Stimulated activated CD4-positive, alpha-beta T cell treated with anti-CD3 and anti-CD28 coated beads, Interleukin-12 subunit alpha, Interleukin-12 subunit beta, amount 100 ng/mL, for 48 hours (primary cell): ENCODE results near the gene TAF1B.
"Not testable (repeated sequence)": the region's sequence is repeated elsewhere in the genome, so short reads cannot be mapped to it uniquely, and the experiment has no call there.

ENCODE experiments used
- DNase-seq, 3 donors: peaks; one replicate each; pipeline ENCODE4 v3.0.0-alpha.2; 2020; ENCODE audit warnings: low read depth in 2 of 3, low spot score in 1 of 3

TAF1B gene

DNA sequence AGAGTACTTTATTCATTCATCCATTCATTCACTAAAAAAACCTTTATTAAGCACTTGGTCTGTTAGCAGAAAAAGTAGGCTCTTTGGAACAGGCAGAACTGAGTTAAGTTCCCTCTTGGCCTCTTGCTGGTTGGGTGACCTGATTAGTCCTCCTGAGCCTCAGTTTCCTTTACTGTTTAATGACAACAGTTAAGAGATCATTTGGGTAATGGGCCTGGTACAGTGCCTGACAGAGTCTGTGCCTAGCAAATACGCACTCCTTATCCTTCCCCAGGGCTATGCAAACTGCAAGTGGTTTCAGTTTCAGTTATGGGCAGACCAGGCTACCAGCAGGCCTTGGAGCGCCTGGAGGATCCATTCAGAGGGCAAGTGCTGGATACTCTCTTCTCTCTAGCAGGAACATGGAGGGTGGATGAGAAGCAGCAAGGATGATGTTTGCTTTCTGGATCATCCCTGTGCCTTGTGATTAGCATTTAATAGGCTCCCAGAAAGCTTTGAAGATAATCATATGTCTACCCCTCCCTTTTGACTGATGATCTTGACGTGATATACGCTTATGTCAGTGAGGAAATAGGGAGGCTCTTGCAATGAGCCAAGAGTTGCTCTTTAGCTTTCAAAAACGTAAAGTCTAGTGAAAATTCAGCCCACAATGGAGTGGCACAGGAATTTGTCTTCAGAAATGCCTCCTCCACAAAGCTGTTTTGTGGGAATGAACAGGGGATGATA is 12.4 kb upstream of the TAF1B start:
- no peak for DNase-seq

DNA sequence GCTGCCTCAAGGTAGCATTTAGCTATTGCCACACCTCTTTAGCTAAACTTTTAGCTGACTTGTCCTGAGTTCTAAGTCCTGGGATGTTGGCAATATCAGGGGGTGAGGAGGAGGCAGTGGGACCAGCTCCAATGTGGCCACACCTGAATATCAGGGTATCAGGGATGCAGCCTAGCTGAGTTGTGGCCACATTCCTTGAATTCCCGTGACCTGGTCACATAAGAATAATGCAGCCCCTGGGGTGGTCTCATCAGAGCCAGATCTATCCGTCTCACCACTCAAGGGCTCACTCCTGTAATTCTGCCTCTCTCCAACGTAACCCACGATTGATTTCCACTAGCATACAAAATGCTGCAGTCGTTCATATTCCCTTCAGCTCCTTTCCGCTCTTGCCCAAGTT is 11.6 kb upstream of the TAF1B start:
- no peak for DNase-seq

DNA sequence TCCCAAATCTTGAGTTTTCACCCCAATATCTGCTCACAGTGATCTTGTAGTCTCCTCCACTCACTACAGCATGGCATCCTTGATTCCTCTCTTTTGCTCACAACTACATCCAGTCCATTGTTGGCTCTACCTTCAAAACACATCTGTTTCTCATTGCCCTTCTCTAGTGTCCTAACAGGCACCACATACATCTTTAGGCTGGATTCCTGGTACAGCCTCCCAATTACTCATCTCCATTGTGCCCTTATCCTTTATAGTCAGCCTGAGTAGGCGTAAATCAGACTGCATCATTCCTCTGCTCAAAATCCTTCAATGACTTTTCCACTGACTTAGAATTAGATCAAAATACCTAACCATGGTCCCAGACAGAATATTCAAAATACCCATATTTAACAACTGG is 10.7 kb upstream of the TAF1B start:
- no peak for DNase-seq

DNA sequence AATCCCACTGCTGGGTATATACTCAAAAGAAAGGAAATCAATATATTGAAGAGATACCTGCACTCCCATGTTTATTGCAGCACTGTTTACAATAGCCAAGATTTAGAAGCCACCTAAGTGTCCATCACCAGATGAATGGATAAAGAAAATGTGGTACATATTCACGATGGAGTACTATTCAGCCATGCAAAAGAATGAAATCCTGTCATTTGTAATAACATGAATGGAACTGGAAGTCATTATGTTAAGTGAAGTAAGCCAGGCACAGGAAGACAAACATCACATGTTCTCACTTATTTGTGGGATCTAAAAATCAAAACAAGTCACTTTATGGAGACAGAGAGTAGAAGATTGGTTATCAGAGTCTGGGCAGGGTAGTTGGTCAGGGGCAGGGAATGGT is 8.2 kb upstream of the TAF1B start:
- not testable (repeated sequence) for DNase-seq

DNA sequence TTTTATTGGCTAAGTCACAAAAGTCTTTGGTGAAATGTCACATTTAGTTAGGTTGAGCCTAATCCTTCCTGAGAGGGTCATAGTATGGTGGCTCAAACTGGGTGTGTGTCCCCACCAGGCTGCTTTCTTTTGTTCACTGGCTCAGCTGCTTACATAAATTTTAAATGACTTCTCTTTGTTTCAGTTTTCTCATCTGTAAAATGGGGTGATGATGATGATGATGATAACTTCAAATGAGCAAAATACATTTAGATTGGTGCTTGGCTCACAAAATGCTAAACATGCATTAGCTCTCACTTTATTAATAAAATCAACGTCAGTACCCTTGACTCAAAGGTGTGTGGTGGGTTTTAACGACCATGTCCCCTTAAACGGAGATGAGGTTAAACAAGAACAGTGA is 7.2 kb upstream of the TAF1B start:
- DNase-seq: no peak

DNA sequence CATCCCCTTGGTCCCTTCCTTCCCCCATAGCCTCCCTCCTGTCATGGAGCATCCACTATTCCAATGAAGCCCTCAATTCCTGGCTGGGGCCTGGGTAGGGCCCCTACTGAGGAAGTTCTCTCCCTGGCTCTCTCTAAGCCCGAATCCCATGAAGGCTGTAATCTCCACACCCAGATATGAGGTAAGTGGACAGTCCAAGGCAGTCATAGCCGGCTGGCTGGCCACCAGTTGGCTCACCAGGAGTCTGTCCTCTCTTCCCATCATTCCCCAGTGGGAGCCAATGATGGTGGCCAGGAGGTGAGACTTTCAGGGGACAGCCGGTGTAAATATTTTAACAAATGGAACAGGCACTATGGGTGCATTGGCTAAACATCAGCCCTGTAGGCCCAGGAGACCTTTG is 6.8 kb upstream of the TAF1B start:
- no peak for DNase-seq

DNA sequence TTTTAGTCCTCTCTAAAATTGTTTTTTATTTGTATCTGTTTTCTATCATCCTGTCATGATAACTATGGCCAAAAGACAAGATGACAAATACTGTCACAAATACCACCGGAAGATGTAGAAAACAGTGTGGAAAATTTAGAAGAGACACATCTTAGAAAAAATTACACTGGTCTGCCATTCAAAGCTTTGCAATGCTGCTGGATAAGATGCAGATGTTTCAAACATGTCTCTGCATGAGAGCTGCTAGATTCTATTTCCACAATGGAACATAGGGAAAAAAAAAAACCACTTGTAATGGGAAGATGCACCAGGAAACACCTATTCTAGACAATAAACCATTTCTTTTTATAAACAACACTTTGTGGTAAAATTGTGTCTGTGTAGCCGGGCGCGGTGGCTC is 5.8 kb upstream of the TAF1B start:
- DNase-seq: no peak

DNA sequence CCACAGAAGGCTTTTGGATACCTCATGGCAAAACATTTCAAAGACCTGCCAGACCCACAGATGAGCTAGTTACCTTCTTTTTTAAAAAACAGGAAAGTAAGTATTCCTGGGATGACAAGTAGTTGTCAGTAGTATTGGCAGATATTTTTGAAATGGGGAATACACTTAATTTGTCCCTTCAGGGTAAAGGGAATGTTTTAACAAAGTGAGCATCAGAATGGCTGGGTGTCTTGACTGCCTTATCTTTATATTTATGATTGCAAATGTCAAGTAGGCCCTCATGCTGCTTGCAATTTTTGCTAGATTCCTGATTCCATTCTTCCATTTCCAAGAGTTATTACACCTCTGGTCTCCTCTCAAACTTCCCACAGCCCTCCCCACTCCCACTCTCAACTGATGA is 4.9 kb upstream of the TAF1B start:
- no peak for DNase-seq

DNA sequence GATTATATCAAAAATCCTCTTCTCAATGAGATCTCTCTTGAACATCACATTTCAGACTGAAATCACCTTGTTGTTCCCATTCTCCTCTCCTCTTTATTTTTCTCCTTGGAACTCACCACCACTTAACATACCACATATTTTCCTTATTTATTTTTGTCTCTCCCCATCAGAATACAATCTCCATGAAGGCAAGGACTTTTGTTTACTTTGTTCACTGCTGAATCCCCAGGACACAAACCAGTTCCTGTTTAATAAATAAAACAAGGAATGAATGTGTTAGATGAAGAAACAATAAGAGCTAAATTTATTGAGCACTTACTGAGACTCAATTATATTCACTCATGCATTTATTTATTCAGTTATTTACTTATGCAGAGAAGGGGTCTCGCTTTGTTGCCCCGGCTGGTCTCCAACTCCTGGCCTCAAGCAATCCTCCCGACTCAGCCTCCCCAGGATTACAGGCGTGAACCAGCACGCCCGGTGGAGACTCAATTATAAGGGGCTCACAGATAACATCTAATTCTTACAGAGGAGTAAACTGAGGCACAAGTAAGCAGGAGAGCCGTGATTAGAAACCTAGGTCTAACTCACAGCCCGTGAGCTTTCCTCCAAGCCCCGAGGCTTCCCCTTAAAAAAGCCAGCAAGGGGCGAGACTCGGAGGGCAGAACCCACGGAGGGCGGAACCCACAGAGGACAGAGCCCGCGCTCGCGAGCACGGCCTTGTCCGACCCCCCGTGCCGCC is 616 bp upstream of the TAF1B start:
- no peak for DNase-seq

DNA sequence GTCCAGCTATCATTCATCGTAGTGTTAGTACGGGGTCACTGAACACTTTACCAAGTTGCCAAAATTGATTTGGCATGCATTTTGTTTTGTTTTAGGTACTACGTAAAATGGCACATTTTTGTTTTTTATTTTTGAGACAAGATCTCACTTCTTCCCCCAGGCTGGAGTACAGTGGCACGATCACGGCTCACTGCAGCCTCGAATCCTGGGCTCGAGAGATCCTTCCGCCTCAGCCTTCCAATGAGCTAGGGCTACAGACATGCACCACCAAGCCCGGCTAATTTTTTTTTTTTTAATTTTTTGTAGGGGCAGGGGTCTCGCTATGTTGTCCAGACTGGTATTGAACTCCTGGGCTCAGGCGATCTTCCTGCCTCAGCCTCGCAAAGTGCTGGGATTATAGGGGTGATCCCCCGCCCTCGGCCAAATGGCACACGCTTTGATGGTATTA is 786 bp downstream of the TAF1B start:
- DNase-seq: no peak

DNA sequence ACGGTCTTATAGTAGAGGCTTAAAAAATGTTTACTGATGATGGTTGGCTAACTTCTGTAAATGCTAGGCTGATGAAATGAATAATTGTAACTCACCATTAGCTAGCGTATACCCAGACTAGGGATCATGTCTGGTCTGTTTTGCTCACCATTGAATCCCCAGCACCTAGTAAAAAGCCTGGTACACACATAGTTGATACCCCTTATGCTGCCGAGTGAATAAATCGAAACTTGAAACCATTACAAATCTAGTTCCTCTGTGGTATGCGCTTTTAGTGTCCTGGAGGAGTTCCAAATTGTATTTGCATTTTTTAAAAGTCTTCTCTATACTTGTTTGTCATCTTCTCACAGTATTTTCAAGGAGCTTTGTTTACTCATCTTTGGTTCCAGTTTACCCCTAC is 1.3 kb downstream of the TAF1B start:
- DNase-seq: peak in 1 of 3 donors; percentile 35

DNA sequence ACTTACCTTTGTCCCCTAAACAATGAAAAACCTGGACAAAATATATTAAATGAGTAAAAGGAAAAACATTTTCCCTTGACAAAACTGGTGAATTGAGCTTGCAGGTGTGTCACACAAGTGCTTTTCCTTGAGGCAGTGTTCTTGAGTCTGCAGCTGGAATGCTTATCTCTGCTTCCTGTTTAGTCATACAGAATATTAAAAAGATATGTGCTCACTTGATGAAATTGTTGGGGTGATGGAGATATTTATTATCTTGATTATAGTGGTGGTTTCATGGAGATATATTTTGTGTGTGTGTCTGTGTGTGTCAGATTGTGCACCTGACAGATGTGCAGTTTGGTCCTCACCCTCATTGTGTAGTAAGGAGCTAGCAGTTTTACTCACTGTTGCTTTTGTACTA is 3.3 kb downstream of the TAF1B start:
- DNase-seq: no peak

DNA sequence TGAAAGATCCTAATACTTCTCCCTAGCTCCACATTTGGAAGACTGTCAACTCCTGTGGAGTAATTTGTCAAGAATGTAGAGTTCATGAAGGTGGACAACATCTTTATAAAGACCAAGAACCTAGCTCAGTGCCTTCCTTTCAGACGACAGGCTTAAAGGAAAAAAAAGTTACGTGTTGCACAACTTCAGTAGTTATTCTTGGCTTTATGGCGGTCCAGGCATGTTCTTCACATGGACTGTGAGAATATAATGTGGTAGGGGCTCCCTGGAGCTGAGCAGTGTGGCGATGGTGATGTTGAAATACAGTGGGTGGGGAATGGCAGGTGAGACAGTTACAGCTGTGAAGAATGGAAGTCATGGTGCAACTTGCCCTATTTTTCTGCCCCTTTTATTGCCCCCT is 3.9 kb downstream of the TAF1B start:
- DNase-seq: no peak

DNA sequence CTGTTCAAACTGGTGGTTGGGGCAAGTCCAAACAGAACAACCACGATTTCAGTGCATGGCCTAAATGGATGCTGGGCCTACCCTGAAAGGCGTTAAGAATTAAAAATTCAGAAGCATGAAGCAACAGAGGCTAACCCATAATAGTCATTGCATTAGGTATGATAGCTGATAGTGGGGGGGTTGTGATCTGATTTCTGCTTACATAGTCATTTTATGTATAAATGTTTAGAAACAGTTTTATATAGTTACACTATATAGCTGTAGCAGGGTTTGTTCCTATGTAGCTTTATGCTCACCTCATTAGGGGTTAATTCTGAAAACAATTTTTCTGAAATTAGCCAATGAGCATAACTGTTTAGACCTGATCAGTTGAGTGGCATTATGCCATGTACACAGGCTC is 9.6 kb downstream of the TAF1B start:
- no peak for DNase-seq

DNA sequence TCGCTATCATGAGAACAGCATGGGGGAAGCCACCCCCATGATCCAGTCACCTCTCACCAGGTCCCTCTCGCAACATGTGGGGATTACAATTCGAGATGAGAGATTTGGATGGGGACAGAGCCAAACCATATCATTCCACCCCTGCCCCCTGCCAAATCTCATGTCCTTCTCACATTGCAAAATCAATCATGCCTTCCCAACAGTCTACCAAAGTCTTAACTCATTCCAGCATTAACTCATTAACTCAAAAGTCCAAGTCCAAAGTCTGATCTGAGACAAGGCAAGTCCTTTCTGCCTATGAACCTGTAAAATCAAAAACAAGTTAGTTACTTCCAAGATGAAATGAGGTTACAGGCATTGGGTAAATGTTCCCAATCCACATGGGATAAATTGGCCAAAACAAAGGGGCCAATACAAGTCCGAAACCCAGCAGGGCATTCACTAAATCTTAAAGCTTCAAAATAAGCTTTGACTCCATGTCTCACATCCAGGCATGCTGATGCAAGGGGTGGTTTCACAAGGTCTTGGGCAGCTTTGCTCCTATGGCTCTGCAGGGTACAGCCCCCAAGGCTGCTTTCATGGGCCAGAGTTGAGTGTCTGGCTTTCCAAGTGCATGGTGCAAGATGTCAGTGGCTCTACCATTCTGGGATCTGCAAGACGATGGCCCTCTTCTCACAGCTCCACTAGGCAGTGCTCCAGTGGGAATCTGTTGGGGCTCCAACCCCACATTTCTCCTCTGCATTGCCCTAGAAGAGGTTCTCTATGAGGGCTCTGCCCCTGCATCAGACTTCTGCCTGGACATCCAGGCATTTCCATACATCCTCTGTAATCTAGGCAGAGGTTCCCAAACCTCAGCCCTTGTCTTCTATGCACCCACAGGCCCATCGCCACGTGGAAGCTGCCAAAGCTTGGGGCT is 14.8 kb downstream of the TAF1B start:
- DNase-seq: no peak

DNA sequence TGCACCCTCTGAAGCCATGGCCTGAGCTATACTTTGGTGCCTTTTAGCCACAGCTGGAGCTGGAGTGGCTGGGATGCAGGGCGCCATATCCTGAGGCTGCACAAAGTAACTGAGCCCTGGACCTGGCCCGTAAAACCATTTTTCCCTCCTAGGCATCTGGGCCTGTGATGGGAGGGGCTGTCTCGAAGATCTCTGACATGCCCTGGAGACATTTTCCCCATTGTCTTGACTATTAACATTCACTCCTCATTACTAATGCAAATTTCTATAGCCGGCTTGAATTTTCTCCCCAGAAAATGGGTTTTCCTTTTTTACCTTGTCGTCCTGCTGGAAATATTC is 15.4 kb downstream of the TAF1B start:
- no peak for DNase-seq

DNA sequence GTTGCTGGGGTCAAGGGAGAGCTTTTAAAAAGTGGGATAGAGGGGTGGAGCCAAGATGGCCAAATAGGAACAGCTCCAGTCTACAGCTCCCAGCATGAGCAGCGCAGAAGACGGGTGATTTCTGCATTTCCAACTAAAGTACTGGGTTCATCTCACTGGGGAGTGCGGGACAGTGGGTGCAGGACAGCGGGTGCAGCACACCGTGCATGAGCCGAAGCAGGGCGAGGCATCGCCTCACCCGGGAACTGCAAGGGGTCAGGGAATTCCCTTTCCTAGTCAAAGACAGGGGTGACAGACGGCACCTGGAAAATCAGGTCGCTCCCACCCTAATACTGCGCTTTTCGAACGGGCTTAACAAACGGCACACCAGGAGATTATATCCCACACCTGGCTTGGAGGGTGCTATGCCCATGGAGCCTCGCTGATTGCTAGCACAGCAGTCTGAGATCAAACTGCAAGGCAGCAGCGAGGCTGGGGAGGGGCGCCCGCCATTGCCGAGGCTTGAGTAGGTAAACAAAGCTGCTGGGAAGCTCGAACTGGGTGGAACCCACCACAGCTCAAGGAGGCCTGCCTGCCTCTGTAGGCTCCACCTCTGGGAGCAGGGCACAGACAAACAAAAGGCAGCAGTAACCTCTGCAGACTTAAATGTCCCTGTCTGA is 17.8 kb downstream of the TAF1B start:
- not testable (repeated sequence) for DNase-seq

DNA sequence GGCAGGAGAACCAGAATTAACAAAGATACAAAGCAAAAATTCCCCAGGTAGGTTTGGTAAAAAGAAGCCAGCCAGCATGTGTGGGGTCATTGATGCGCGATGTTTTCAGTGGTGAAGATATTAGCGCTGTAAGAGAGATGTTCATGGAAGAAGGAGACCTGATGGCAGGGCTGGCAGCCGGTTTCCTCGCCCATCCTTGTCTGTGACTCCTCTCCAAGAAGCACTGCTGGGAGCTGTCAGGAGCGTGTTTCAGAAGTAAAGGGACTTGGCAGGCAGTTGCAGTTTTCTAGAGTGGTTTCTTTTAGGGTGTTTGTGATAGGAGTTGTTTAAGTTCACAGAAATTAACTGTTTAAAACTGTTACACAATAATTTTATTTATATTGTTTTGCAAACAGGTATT is 24.6 kb downstream of the TAF1B start:
- no peak for DNase-seq

DNA sequence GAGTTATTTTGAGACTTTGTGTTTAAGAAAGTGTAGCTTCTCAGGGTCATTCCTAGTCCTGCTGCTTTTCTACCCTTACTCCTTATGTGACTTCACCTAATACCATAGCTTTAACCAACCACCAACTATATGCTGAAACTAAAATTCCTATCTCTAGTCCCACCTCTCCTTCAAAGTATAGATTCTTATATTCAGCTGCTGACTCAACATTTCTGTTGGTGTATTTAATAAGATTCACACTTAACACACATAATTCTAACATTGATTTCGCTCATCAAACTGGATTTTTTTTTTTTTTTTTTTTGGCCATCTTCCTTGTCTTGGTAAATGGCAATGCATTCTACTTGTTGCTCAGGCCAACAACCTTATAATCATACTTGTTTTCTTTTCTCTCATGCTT is 30.1 kb downstream of the TAF1B start:
- DNase-seq: no peak

DNA sequence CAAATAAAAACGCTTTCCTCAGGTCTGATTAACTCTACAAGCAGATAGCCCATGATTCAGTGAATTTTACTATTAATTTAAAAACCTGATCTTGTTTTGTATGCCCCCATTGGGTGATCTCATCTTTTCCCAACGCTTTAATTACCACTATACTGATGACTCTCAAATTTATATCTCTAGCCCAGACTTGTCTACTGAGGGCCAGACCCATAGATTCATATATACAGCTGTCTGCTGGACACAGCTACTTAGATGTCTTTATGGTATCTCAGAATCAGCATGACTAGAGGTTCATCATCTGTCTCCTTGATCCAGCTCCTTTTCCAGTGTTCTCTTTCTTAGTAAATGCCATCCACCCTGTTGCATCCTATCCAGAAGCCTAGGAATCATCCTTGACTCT is 33.8 kb downstream of the TAF1B start:
- no peak for DNase-seq

DNA sequence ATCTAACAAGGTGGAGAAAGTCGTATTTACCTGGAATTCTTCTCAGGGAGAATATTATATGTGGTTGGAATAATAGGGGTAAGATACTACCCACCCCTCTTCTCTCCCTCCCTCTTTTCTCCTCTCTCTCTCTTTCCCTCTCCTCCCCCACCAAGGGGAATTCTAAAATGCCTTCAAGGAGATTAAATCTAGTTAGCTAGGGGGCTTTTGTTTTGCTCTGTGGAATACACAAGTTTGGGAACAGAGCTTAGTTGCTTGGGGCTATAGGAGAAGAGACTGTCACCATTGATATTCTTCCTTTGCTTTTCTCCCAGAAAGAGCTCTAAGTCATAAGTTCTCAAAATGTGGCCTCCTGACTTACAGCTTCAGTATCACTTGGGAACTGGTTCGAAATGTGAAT is 34.5 kb downstream of the TAF1B start:
- no peak for DNase-seq
